CD14-positive monocyte (primary cell): ENCODE data around the gene KLHL30. TPM values are rescaled to one million over a fixed set of nuclear protein-coding genes. Genes with fewer than 3 reads are reported as not detected.

Experiments
- DNase-seq, 3 donors: peaks; one replicate each; pipeline ENCODE4 v3.0.0-alpha.2; 2011 to 2022
- H2AFZ ChIP-seq: 2 replicates; pipeline ENCODE4 v1.6.0; 2012; ENCODE audit warnings: mild to moderate bottlenecking, low read depth, low read length, inconsistent platforms; ENCODE audit not compliant: insufficient read depth, poor library complexity, severe bottlenecking
- H3K27ac ChIP-seq, 2 donors: 1 replicate in 1 of 2; 2 replicates in 1 of 2; pipeline ENCODE4 v1.5.1; 2012 to 2013; ENCODE audit warnings: low read length in 2 of 2, control low read depth in 1 of 2, inconsistent platforms in 1 of 2, low read depth in 1 of 2, mild to moderate bottlenecking in 1 of 2
- H3K27me3 ChIP-seq, 2 donors: one replicate each; pipeline versions ENCODE4 v1.6.0 to v1.6.1; 2011 to 2013; ENCODE audit warnings: low read length in 2 of 2; ENCODE audit not compliant: control insufficient read depth in 2 of 2, insufficient read depth in 2 of 2
- H3K36me3 ChIP-seq, 2 donors: replicated peaks in 1 of 2; 1 replicate in 1 of 2; 2 replicates in 1 of 2; pipeline versions ENCODE4 v1.5.1 to v1.6.1; 2012 to 2013; ENCODE audit warnings: low read length in 2 of 2, control low read depth in 1 of 2, inconsistent platforms in 1 of 2, mild to moderate bottlenecking in 1 of 2; ENCODE audit not compliant: insufficient read depth in 2 of 2, control insufficient read depth in 1 of 2
- H3K4me1 ChIP-seq, 2 donors: 1 replicate in 1 of 2; 2 replicates in 1 of 2; pipeline versions ENCODE4 v1.5.1 to v1.6.1; 2012 to 2013; ENCODE audit warnings: low read length in 2 of 2, control low read depth in 1 of 2, inconsistent platforms in 1 of 2, mild to moderate bottlenecking in 1 of 2, moderate library complexity in 1 of 2; ENCODE audit not compliant: insufficient read depth in 2 of 2, control insufficient read depth in 1 of 2
- H3K4me2 ChIP-seq: replicated peaks from 2 replicates; pipeline ENCODE3; 2012; ENCODE audit warnings: low read length, moderate library complexity, mild to moderate bottlenecking; ENCODE audit not compliant: poor library complexity, severe bottlenecking; ENCODE audit errors: extremely low read depth
- H3K4me3 ChIP-seq, 3 experiments: fragments of 200-600 bp in 1 of 3; sonication (generic) in 1 of 3; replicated peaks in 1 of 3; 1 replicate in 2 of 3; 2 replicates in 1 of 3; pipeline ENCODE4 v1.5.1; 2011 to 2013; ENCODE audit warnings: low read length in 3 of 3, mild to moderate bottlenecking in 3 of 3, control low read depth in 2 of 3, low read depth in 2 of 3, inconsistent platforms in 1 of 3, moderate library complexity in 1 of 3
- H3K79me2 ChIP-seq: 2 replicates; pipeline ENCODE4 v1.6.0; 2012; ENCODE audit warnings: mild to moderate bottlenecking, control low read depth, inconsistent platforms, low read length, moderate library complexity; ENCODE audit not compliant: insufficient read depth
- H3K9ac ChIP-seq: 2 replicates; pipeline ENCODE4 v1.6.0; 2017; ENCODE audit warnings: low read length, mild to moderate bottlenecking; ENCODE audit not compliant: insufficient read depth, poor library complexity, severe bottlenecking
- H3K9me3 ChIP-seq, 2 donors: replicated peaks in 1 of 2; 1 replicate in 1 of 2; 2 replicates in 1 of 2; pipeline versions ENCODE4 v1.5.1 to v1.6.1; 2012 to 2013; ENCODE audit warnings: low read length in 2 of 2, control low read depth in 1 of 2; ENCODE audit not compliant: control insufficient read depth in 1 of 2, insufficient read depth in 1 of 2
- H4K20me1 ChIP-seq: 2 replicates; pipeline ENCODE4 v1.6.0; 2012; ENCODE audit warnings: mild to moderate bottlenecking, low read length, control low read depth, moderate library complexity; ENCODE audit not compliant: insufficient read depth
- H3K27ac Mint-ChIP-seq, 7 donors: one replicate each; pipeline ENCODE4 v1.8.0; 2020; ENCODE audit warnings: mild to moderate bottlenecking in 7 of 7, mixed read lengths in 7 of 7, moderate library complexity in 6 of 7, inconsistent platforms in 2 of 7
- H3K27me3 Mint-ChIP-seq, 3 donors: one replicate each; pipeline ENCODE4 v1.8.0; 2021 to 2022; ENCODE audit warnings: low read depth in 3 of 3, mild to moderate bottlenecking in 3 of 3, mixed read lengths in 3 of 3, moderate library complexity in 3 of 3, inconsistent platforms in 1 of 3
- H3K36me3 Mint-ChIP-seq, 2 donors: one replicate each; pipeline ENCODE4 v1.8.0; 2020; ENCODE audit warnings: mixed read lengths in 2 of 2, inconsistent platforms in 1 of 2, mild to moderate bottlenecking in 1 of 2
- H3K4me1 Mint-ChIP-seq: one replicate; pipeline ENCODE4 v1.8.0; 2020; ENCODE audit warnings: mild to moderate bottlenecking, mixed read lengths
- H3K4me3 Mint-ChIP-seq, 2 donors: one replicate each; pipeline ENCODE4 v1.8.0; 2020; ENCODE audit warnings: mild to moderate bottlenecking in 2 of 2, mixed read lengths in 2 of 2, moderate library complexity in 1 of 2
- H3K9me3 Mint-ChIP-seq, 7 donors: one replicate each; pipeline ENCODE4 v1.8.0; 2020 to 2022; ENCODE audit warnings: mixed read lengths in 7 of 7, mild to moderate bottlenecking in 6 of 7, moderate library complexity in 6 of 7, inconsistent platforms in 2 of 7
- WGBS: methylation state at CpG from one replicate; pipeline ENCODE4 v1.1.5; 2013; ENCODE audit warnings: missing lambda C conversion rate; ENCODE audit not compliant: insufficient coverage; 5-methylcytosine and 5-hydroxymethylcytosine counted together
- intact Hi-C, 2 donors: fragments of 100-400 bp; cut with micrococcal nuclease; formaldehyde crosslinking; loops; one replicate each; pipeline versions ENCODE4 v1.15.0 to v1.15.1; 2023
- polyA plus RNA-seq, 3 donors: library from polyadenylated mRNA; depleted of rRNA in 1 of 3; unstranded in 2 of 3; stranded (reverse) in 1 of 3; fragments of 300-500 nt in 2 of 3; fragments of >200 nt in 1 of 3; fragmentation: Illumina TruSeq in 2 of 3; gene quantifications; 1 replicate in 2 of 3; 2 replicates in 1 of 3; pipeline ENCODE4 v1.2.3, GENCODE V29; 2012 to 2021
- TF ChIP-seq, protein P1 (sequence below): fragments of 200-600 bp; IDR thresholded peaks from one replicate; pipeline ENCODE4 v1.8.0; 2022; ENCODE audit warnings: antibody characterized with exemption, mild to moderate bottlenecking

KLHL30 gene
- polyA plus RNA-seq, 3 donors: 0.01 to 0.14 TPM; not detected in 1

DNA sequence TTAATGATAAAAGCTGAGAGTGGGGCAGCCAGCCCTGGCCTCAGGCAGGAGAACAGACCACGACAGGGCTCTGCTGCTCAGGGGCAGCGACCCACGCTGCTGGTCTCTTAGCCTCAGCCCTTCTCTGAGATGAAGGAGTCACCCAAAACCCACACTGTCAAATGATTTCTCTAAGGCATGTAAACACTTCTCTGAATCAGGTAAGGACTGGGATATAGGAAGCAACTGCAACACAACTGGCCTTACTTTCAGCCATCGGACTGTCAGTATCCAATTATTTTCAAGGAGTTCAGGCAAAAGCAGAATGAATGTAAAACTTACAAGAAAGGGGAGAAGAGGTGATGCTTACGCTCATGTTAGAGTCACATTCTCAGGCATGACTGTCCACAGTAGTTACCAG lies 42.1 kb downstream of the KLHL30 start:
- Mint-ChIP-seq H3K27ac (no peak overlapping the region), H3K9me3 (no peaks in the 10 kb centered on the region), H3K36me3 (peaks cover 90 to 99% of the 10 kb centered on the region in 2 donors), H3K27me3 (no peaks in the 10 kb centered on the region), H3K4me3 (no peak overlapping the region), H3K4me1 (no peaks in the 10 kb centered on the region)
- H3K36me3 ChIP-seq: peaks cover 91 to 99% of the 10 kb centered on the region in 2 donors
- H3K27me3 ChIP-seq: no peaks in the 10 kb centered on the region
- TF ChIP-seq, protein P1, sequence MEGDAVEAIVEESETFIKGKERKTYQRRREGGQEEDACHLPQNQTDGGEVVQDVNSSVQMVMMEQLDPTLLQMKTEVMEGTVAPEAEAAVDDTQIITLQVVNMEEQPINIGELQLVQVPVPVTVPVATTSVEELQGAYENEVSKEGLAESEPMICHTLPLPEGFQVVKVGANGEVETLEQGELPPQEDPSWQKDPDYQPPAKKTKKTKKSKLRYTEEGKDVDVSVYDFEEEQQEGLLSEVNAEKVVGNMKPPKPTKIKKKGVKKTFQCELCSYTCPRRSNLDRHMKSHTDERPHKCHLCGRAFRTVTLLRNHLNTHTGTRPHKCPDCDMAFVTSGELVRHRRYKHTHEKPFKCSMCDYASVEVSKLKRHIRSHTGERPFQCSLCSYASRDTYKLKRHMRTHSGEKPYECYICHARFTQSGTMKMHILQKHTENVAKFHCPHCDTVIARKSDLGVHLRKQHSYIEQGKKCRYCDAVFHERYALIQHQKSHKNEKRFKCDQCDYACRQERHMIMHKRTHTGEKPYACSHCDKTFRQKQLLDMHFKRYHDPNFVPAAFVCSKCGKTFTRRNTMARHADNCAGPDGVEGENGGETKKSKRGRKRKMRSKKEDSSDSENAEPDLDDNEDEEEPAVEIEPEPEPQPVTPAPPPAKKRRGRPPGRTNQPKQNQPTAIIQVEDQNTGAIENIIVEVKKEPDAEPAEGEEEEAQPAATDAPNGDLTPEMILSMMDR: no peak
- H3K9me3 ChIP-seq: no peaks in the 10 kb centered on the region
- 100% methylated on average over 4 of the region's 5 CpGs for WGBS
- no peaks in the 10 kb centered on the region for H3K79me2 ChIP-seq
- no peak overlapping the region for H2AFZ ChIP-seq
- no peak overlapping the region for H3K4me2 ChIP-seq
- H3K4me3 ChIP-seq: no peak overlapping the region
- H3K9ac ChIP-seq: no peak overlapping the region
- no peaks in the 10 kb centered on the region for H4K20me1 ChIP-seq
- intact Hi-C loops: no loop called here
- DNase-seq: no peak
- no peak overlapping the region for H3K27ac ChIP-seq
- no peaks in the 10 kb centered on the region for H3K4me1 ChIP-seq

DNA sequence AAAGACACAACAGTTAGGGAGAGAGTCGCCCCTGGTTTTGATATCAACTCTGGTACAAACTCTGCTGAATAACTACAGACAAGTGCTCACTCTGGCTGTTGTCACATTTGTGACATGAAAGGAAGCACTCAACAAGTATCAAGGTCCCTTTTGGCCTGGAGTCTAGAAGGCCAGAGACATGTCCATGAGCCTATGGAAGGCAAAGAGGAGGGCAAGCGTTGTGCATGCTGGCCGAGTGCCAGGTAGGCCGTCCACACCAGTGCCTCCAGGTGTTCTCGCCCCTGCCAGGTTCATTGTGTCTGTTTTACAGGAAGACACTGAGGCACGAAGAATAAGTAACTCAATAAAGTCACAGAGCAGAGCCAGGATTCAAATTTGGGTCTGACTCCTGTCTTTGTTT lies 43.9 kb downstream of the KLHL30 start:
- H3K27ac Mint-ChIP-seq: no peak overlapping the region
- WGBS: 93% methylated on average over 5 of the region's 6 CpGs
- TF ChIP-seq, protein P1: no peak
- Histone ChIP-seq H3K4me3 (no peak overlapping the region), H4K20me1 (no peaks in the 10 kb centered on the region), H3K9me3 (no peaks in the 10 kb centered on the region), H3K4me1 (no peaks in the 10 kb centered on the region), H3K27ac (no peak overlapping the region), H3K36me3 (peaks cover 96 to 100% of the 10 kb centered on the region in 2 donors), H3K4me2 (no peak overlapping the region), H3K27me3 (no peaks in the 10 kb centered on the region), H2AFZ (no peak overlapping the region), H3K79me2 (no peaks in the 10 kb centered on the region), H3K9ac (no peak overlapping the region)
- DNase-seq: no peak
- H3K4me3 Mint-ChIP-seq: no peak overlapping the region
- intact Hi-C loops: no loop called here
- H3K4me1 Mint-ChIP-seq: no peaks in the 10 kb centered on the region
- H3K36me3 Mint-ChIP-seq: peaks cover 94 to 99% of the 10 kb centered on the region in 2 donors
- no peaks in the 10 kb centered on the region for H3K27me3 Mint-ChIP-seq
- H3K9me3 Mint-ChIP-seq: no peaks in the 10 kb centered on the region
